GM21360 (cell line): ENCODE data around the gene MTCL1.
A peak's percentile ranks its signal among the peaks of the same experiment; 100 is the strongest.
"Not testable (repeated sequence)": the region's sequence is repeated elsewhere in the genome, so short reads cannot be mapped to it uniquely, and the experiment has no call there.

Experiments
- ATAC-seq: cut with Tn5 transposase; IDR thresholded peaks from one replicate; pipeline ENCODE4 v1.9.1; 2021; ENCODE audit warnings: mild to moderate bottlenecking, moderate library complexity; ENCODE audit not compliant: unreplicated experiment

MTCL1 gene

GRCh38 chr18:8741117-8741516 is 35.8 kb downstream of the MTCL1 start:
- ATAC-seq: no peak

- no peak for ATAC-seq
Measured at GRCh38 chr18:8741532-8741931, 36.2 kb downstream of the MTCL1 start.

GRCh38 chr18:8742387-8743361 is 37.3 kb downstream of the MTCL1 start:
- ATAC-seq: no peak

DNA sequence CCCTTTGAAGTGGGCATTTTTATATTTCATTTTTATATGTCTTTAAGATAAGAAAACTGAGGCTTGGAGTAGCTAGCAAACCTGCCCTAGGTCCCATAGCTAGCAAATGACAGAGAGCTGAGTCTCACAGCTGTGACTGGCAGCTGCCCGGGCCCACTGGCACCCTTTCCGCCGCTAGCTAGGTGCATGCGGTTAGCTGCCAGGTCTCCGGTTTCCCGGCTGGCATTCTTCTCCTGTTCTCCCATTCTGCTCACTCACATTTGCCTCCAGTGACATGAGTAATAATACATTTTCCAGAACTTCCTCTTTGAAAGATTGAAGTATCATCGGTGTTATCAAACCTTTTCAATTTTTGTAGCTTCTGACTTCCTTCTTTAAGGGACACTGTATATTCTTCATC is 38.7 kb downstream of the MTCL1 start:
- ATAC-seq: no peak

DNA sequence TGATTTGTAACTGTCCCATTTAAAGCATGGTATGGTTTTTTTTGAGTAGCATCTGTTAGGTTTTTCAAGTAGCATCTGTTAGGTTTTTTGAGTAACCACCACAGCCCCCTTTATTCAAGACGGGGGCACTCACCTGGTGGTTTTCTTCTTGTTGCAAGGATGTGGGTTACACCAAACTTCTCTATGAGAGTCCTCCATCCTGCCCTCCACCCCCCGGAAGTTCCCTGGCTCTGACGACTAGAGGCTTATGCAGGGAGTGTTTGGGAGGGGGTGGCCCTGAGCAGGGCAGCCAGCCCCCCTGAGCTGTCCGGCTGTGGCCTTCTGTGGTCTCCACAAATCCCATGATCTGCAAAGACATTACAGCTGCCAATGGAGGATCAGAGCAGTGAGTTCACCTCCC is 39.3 kb downstream of the MTCL1 start:
- no peak for ATAC-seq

- ATAC-seq: no peak
Measured at GRCh38 chr18:8745355-8746014, 40.1 kb downstream of the MTCL1 start.

- no peak for ATAC-seq
Measured at GRCh38 chr18:8747440-8747937, 42.1 kb downstream of the MTCL1 start.

DNA sequence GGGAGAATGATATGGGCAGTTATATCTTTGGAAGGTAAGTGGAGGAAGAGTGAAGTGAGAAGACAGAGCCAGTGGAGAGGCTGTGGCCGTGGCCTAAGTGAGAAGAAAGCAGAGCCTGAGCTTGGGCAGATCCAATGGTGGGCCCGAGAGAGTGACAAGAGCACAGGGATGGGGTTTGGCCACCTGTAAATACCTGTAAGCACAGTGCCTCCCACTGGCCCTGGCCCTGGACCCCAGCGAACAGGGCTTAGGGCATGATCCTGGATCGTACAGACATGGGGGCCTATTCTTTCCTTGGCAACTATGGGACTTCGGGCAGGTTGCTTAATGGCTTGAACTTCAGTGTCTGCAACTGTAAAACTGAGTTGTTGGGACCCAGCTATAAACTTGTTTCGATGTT is 44.1 kb downstream of the MTCL1 start:
- ATAC-seq: no peak

- no peak for ATAC-seq
Measured at GRCh38 chr18:8750954-8751415, 45.6 kb downstream of the MTCL1 start.

- ATAC-seq: no peak
Measured at GRCh38 chr18:8751692-8752091, 46.3 kb downstream of the MTCL1 start.

DNA sequence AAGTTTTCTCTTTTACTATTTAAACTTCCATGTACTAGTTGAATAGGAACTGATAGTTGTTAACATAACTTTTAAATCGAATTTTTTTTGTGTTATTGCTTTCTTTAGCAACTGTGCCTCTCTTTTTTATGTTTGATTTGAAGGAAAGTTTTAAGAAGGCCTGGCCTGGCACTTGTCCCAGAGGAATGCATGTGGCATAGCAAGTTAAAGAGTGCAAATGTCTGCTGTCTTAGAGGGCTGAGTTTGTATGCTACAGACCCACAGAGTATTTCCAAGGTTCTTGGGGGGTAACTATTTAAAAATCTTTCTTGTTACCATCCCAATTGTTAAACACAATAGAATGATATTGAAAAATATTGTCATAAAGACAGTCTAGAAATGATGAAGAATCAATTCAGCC is 47.0 kb downstream of the MTCL1 start:
- ATAC-seq: no peak

DNA sequence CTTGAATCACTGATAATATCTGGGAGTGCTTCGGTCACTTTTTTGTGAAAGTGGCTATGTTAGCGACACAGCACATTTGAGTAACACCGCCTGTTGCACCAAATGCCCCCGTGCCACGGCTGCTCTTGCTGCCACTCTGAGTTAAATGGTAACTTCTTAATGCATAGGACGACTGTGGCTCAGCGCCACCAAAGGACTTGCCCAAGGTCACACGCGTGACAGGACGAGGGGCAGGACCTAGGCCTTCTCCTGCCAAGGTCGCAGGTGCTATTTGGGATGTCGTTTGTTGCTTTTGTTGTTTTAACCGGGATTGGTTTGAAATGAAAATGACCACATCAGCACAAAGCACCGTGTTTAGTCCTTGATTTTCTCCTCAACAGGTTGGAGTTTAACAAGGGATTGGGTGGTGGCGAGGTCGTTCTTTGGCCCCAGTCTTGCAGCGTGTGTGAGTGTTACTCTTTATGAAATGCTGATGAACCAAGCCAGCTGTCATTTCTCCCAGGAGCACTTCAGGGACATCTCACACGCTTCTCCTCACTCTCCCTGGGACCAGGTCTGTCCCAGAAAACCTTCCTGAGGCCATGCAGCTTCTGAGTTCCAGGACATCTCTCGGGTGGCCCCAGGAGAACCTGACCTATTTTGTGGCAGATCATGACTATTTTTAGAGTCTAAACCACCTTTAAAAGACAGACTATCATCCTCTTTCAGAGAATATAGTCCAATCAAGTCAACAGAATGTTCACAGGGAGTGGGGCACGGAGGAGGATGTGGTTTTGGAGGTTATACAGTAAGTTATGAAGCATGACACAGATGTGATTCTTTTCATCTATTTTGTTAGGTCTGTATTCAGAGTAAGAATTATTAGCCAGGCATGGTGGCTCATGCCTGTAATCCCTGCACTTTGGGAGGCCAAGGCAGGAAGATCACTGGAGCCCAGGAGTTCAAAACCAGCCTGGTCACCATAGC is 49.9 kb downstream of the MTCL1 start:
- peak; percentile 46 for ATAC-seq

DNA sequence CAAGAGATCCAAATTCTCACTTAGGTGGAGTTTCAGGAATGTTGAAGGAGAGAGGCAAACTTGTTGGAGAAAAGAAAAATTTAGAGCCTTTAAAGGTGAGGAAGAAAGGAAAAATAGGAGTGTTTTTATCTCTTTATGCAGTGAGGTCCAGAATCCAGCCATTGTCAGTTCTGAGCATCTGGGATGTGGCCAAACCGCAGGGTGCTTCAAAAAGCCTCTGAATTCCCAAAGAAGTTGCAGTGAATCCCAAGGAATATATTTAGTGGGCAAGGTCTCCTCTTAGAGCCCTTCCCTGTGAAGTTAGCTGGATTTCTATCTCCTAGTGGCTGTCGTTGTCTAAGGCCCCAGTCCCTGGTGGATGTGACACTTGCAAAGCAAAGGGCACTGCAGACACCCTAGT is 51.2 kb downstream of the MTCL1 start:
- ATAC-seq: no peak

DNA sequence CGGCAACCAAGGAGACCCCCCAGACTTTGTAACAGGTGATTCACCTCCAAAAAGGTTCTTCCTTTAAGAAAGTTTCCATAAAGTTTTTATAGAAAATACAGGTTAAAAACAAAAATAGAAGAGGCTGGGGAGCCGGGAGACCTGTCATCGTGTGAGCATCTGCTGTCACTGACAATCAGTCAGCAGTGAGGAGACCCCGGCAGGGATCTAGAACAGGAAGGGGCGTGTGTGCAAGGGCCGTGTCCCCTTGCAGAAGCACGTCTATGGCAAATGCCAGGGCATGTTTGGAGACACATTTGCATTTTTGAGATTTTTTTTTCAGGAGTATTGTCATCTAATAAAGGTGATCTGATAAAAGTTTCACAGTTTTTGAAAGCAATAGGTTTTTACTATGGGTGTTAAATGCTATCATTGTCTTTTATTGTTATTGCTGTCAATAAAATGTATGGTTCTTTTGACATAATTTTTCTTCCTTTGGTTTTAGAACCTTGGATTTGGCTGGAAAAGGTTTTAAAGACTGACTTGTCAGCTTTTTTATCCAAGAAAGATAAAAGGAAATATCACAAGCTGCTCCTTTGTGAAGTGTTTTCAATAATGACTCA is 52.1 kb downstream of the MTCL1 start:
- ATAC-seq: no peak

GRCh38 chr18:8758466-8758865 is 53.1 kb downstream of the MTCL1 start:
- no peak for ATAC-seq

DNA sequence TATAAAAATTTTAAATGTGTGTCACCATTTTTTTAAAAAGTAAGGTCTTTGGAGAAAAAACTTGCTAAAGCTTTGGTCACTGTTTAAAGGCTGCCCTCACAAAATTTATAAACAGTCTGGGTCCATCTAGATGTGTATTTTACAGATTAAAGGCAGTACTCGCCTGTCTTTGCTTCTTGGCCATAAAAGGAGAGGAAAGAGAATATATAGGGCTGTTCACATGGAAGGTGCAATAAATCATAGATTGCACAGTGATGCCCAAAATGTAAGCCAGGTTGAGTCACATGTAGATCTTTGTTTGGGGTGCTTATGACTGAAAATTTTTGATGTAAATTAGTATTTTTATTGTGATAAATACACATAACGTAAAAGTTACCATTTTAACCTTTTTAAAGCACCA is 55.6 kb downstream of the MTCL1 start:
- no peak for ATAC-seq

DNA sequence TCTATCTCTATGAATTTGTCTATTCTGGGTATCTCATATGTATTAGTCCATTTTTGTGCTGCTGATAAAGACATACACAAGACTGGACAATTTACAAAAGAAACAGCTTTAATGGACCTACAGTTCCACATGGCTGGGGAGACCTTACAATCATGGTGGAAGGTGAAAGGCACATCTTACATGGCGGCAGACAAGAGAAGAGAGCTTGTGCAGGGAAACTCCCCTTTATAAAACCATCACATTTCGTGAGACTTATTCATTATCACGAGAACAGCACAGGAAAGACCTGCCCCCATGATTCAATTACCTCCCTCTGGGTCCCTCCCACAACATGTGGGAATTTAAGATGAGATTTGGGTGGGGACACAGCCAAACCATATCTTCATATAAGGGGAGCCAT is 56.2 kb downstream of the MTCL1 start:
- ATAC-seq: not testable (repeated sequence)

GRCh38 chr18:8762968-8763367 is 57.6 kb downstream of the MTCL1 start:
- no peak for ATAC-seq

- ATAC-seq: no peak
Measured at GRCh38 chr18:8763611-8764010, 58.3 kb downstream of the MTCL1 start.

- no peak for ATAC-seq
Measured at GRCh38 chr18:8765783-8766463, 60.6 kb downstream of the MTCL1 start.
